ENCODE data around the gene DHRS1.

DNA sequence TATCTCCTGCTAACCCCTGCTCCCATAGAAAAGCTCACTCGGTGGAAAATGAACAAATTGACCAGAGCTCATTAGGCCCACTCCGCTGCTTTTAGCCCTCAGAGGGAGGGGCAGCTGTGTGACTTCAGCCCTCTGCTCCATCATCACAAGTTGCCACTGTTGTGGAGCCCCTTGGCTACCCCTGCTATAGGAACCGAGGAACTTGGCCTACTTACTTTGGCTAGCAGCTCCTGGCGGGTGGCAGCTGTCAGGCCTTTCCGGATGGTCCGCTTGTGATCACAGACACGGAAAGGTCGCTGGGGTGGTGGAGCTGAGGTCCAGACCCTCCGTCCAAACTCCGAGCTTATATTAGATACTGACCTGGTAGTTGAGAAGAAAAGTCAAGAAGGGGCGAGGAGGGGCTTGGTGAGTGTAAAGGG is 7.6 kb upstream of the DHRS1 start:
- TF ChIP-seq, protein P1, sequence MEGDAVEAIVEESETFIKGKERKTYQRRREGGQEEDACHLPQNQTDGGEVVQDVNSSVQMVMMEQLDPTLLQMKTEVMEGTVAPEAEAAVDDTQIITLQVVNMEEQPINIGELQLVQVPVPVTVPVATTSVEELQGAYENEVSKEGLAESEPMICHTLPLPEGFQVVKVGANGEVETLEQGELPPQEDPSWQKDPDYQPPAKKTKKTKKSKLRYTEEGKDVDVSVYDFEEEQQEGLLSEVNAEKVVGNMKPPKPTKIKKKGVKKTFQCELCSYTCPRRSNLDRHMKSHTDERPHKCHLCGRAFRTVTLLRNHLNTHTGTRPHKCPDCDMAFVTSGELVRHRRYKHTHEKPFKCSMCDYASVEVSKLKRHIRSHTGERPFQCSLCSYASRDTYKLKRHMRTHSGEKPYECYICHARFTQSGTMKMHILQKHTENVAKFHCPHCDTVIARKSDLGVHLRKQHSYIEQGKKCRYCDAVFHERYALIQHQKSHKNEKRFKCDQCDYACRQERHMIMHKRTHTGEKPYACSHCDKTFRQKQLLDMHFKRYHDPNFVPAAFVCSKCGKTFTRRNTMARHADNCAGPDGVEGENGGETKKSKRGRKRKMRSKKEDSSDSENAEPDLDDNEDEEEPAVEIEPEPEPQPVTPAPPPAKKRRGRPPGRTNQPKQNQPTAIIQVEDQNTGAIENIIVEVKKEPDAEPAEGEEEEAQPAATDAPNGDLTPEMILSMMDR (IDR thresholded peaks at IDR 0.05): no peak
- TF ChIP-seq POLR2A (IDR thresholded peaks at IDR 0.05) (no peak), POLR2AphosphoS5 (IDR thresholded peaks at IDR 0.05) (no peak), EP300 (IDR thresholded peaks at IDR 0.05) (no peak)

Measured in suprapubic skin (tissue), 4 donors.